Spleen (tissue), 11 donors: ENCODE data around the gene AMT. TPM values are rescaled to one million over a fixed set of nuclear protein-coding genes. Genes with fewer than 3 reads are reported as not detected.

Experiments used
- DNase-seq: peaks from one replicate; pipeline ENCODE4 v3.0.0-alpha.2; 2020
- H3K27ac ChIP-seq, 8 donors: fragments of 200-600 bp; sonication (generic) in 7 of 8; 1 replicate in 4 of 8; 2 replicates in 4 of 8; pipeline versions ENCODE4 v1.5.0 to v1.8.0; 2016 to 2021; ENCODE audit warnings: inconsistent platforms in 4 of 8, mild to moderate bottlenecking in 4 of 8, moderate library complexity in 1 of 8
- H3K27me3 ChIP-seq, 7 donors: fragments of 200-600 bp; sonication (generic) in 6 of 7; replicated peaks in 1 of 7; 1 replicate in 4 of 7; 2 replicates in 3 of 7; pipeline versions ENCODE4 v1.5.0 to v1.8.0; 2016 to 2021; ENCODE audit warnings: inconsistent platforms in 3 of 7, mild to moderate bottlenecking in 1 of 7
- H3K36me3 ChIP-seq, 6 donors: fragments of 200-600 bp; sonication (generic) in 5 of 6; 1 replicate in 4 of 6; 2 replicates in 2 of 6; pipeline versions ENCODE4 v1.5.0 to v1.8.0; 2016 to 2021; ENCODE audit warnings: inconsistent platforms in 2 of 6
- H3K4me1 ChIP-seq, 6 donors: fragments of 200-600 bp; sonication (generic) in 5 of 6; 1 replicate in 3 of 6; 2 replicates in 3 of 6; pipeline versions ENCODE4 v1.5.0 to v1.8.0; 2016 to 2021; ENCODE audit warnings: inconsistent platforms in 3 of 6
- H3K4me3 ChIP-seq, 8 donors: fragments of 200-600 bp; sonication (generic) in 7 of 8; 1 replicate in 4 of 8; 2 replicates in 4 of 8; pipeline versions ENCODE4 v1.5.0 to v1.8.0; 2016 to 2021; ENCODE audit warnings: inconsistent platforms in 4 of 8, mild to moderate bottlenecking in 4 of 8, moderate library complexity in 2 of 8
- H3K9me3 ChIP-seq, 8 donors: fragments of 200-600 bp; sonication (generic) in 7 of 8; 1 replicate in 4 of 8; 2 replicates in 4 of 8; pipeline versions ENCODE4 v1.5.0 to v1.8.0; 2016 to 2021; ENCODE audit warnings: inconsistent platforms in 4 of 8
- CTCF ChIP-seq, 11 experiments: fragments of 200-600 bp in 7 of 11; fragments of 450-650 bp in 4 of 11; sonication (generic) in 4 of 11; IDR thresholded peaks in 8 of 11; conservative IDR thresholded peaks in 3 of 11; 1 replicate in 7 of 11; 2 replicates in 4 of 11; pipeline versions ENCODE4 v1.4.0 to v1.8.0; 2016 to 2021; ENCODE audit warnings: antibody characterized with exemption in 11 of 11, inconsistent platforms in 4 of 11, mild to moderate bottlenecking in 1 of 11
- POLR2A ChIP-seq, 3 donors: fragments of 450-650 bp; IDR thresholded peaks; one replicate each; pipeline ENCODE4 v1.5.1; 2017; ENCODE audit warnings: antibody characterized with exemption in 3 of 3, mild to moderate bottlenecking in 1 of 3
- POLR2AphosphoS5 ChIP-seq, 3 donors: sonication (generic); formaldehyde crosslinking; IDR thresholded peaks; one replicate each; pipeline ENCODE4 v1.5.1; 2017; ENCODE audit warnings: antibody characterized with exemption in 3 of 3
- WGBS, 5 donors: extraction: QIAGEN DNeasy Blood & Tissue Kit in 3 of 5; methylation state at CpG; one replicate each; pipeline versions ENCODE4 v1.1.5 to v1.1.7; 2013 to 2018; 5-methylcytosine and 5-hydroxymethylcytosine counted together
- intact Hi-C: fragments of 100-400 bp; cut with DNase I; formaldehyde crosslinking; loops from one replicate; pipeline ENCODE4 v1.15.0; 2023; ENCODE audit warnings: low total_unique reads
- polyA plus RNA-seq, 3 donors: library from polyadenylated mRNA; stranded (reverse); fragments of 200-250 nt; gene quantifications; one replicate each; pipeline ENCODE4 v1.2.1, GENCODE V29; 2013
- total RNA-seq, 7 donors: library from RNA; depleted of rRNA in 3 of 7; stranded (reverse); fragments of >200 nt in 3 of 7; fragmentation: NEBNext Ultra II Directional in 4 of 7; extraction: Animal tissue kit (Norgen Biotek cat#: 25700) in 4 of 7; gene quantifications; one replicate each; pipeline versions ENCODE4 v1.1.0 to v1.2.1, GENCODE V29; 2016 to 2021
- donor health status: healthy with polysubstance abuse.
- donor health status: DM: no; HTN: no; CAD: no; lungs with moderate emphysema.
- donor health status: DM: no; HTN: no; CAD: no.
- donor health status: Bipolar disorder and iron deficiency.
- donor health status: healthy.
- donor health status: DM: no; HTN: no; CAD: no.
- donor health status: DM: yes; HTN: yes; CAD: no.

The AMT gene
- total and polyA plus RNA-seq, 10 donors: 4.2 to 35.0 (median 10.6) TPM

GRCh38 chr3:49469037-49469935 is 47.0 kb upstream of the AMT start:
- DNase-seq: peak; percentile 88
- intact Hi-C loops: no loop called here
- Histone ChIP-seq H3K4me1 (peaks cover 16 to 46% (median 31%) of the 10 kb centered on the region in 6 donors), H3K4me3 (peak overlapping the region; percentile 31 to 93 (median 76)), H3K27me3 (no peaks in the 10 kb centered on the region), H3K9me3 (no peaks in the 10 kb centered on the region), H3K36me3 (no peaks in the 10 kb centered on the region), H3K27ac (peak overlapping the region; percentile 95 to 98 (median 96))
- 8 to 27% (median 20%) methylated on average over 19 to 23 of the region's 23 CpGs for WGBS, 5 donors
- TF ChIP-seq CTCF (IDR thresholded peaks at IDR 0.05 in 8 of 11, conservative IDR thresholded peaks at IDR 0.05 in 3 of 11) (no peak), POLR2AphosphoS5 (IDR thresholded peaks at IDR 0.05) (no peak), POLR2A (IDR thresholded peaks at IDR 0.05) (no peak)

- Histone ChIP-seq H3K4me3 (no peak overlapping the region), H3K27ac (peak overlapping the region in 1 of 8 donors; percentile 11), H3K9me3 (no peaks in the 10 kb centered on the region), H3K27me3 (no peaks in the 10 kb centered on the region), H3K36me3 (no peaks in the 10 kb centered on the region), H3K4me1 (peaks cover 8 to 30% (median 18%) of the 10 kb centered on the region in 6 donors)
- intact Hi-C loops: no loop called here
- DNase-seq: no peak
- WGBS, 5 donors: 83 to 95% (median 90%) methylated on average over 2 of the region's 2 CpGs
- TF ChIP-seq CTCF (IDR thresholded peaks at IDR 0.05 in 8 of 11, conservative IDR thresholded peaks at IDR 0.05 in 3 of 11): no peak
- no peak for TF ChIP-seq POLR2AphosphoS5 (IDR thresholded peaks at IDR 0.05)
- TF ChIP-seq POLR2A (IDR thresholded peaks at IDR 0.05): no peak
Measured at GRCh38 chr3:49466085-49466484, 43.8 kb upstream of the AMT start.

GRCh38 chr3:49465270-49466034 is 43.2 kb upstream of the AMT start:
- 81 to 93% (median 84%) methylated on average over 18 of the region's 18 CpGs for WGBS, 5 donors
- no peak overlapping the region for H3K4me3 ChIP-seq
- H3K27me3 ChIP-seq: no peaks in the 10 kb centered on the region
- DNase-seq: no peak
- intact Hi-C loops: no loop called here
- TF ChIP-seq POLR2AphosphoS5 (IDR thresholded peaks at IDR 0.05) (no peak), POLR2A (IDR thresholded peaks at IDR 0.05) (no peak), CTCF (IDR thresholded peaks at IDR 0.05 in 8 of 11, conservative IDR thresholded peaks at IDR 0.05 in 3 of 11) (no peak)
- no peaks in the 10 kb centered on the region for H3K9me3 ChIP-seq
- H3K36me3 ChIP-seq: no peaks in the 10 kb centered on the region
- H3K27ac ChIP-seq: peak overlapping the region in 2 of 8 donors; percentile 3 to 11
- H3K4me1 ChIP-seq: peaks cover 6 to 24% (median 13%) of the 10 kb centered on the region in 6 donors

- peak overlapping the region in 3 of 8 donors; percentile 5 to 37 (median 13) for H3K27ac ChIP-seq
Measured at GRCh38 chr3:49462222-49462621, 39.9 kb upstream of the AMT start.

More at GRCh38 chr3:49462222-49462621, 39.9 kb upstream of the AMT start:
- WGBS, 5 donors: 74 to 87% (median 75%) methylated on average over 2 to 3 of the region's 3 CpGs
- peaks cover 0 to 8% (median 0%) of the 10 kb centered on the region in 6 donors for H3K4me1 ChIP-seq
- TF ChIP-seq CTCF (IDR thresholded peaks at IDR 0.05 in 8 of 11, conservative IDR thresholded peaks at IDR 0.05 in 3 of 11) (no peak), POLR2A (IDR thresholded peaks at IDR 0.05) (no peak), POLR2AphosphoS5 (IDR thresholded peaks at IDR 0.05) (no peak)
- no peaks in the 10 kb centered on the region for H3K9me3 ChIP-seq
- H3K36me3 ChIP-seq: no peaks in the 10 kb centered on the region
- H3K27me3 ChIP-seq: no peaks in the 10 kb centered on the region
- intact Hi-C loops: no loop called here
- H3K4me3 ChIP-seq: no peak overlapping the region
- no peak for DNase-seq
